HG03066 (cell line): ENCODE measurements around the gene TNFSF13B.
"Not testable (repeated sequence)": the region's sequence is repeated elsewhere in the genome, so short reads cannot be mapped to it uniquely, and the experiment has no call there.

Experiments
- ATAC-seq: cut with Tn5 transposase; IDR thresholded peaks from one replicate; pipeline ENCODE4 v1.9.1; 2021; ENCODE audit warnings: low read depth; ENCODE audit not compliant: unreplicated experiment

The TNFSF13B gene, protein sequence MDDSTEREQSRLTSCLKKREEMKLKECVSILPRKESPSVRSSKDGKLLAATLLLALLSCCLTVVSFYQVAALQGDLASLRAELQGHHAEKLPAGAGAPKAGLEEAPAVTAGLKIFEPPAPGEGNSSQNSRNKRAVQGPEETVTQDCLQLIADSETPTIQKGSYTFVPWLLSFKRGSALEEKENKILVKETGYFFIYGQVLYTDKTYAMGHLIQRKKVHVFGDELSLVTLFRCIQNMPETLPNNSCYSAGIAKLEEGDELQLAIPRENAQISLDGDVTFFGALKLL

DNA sequence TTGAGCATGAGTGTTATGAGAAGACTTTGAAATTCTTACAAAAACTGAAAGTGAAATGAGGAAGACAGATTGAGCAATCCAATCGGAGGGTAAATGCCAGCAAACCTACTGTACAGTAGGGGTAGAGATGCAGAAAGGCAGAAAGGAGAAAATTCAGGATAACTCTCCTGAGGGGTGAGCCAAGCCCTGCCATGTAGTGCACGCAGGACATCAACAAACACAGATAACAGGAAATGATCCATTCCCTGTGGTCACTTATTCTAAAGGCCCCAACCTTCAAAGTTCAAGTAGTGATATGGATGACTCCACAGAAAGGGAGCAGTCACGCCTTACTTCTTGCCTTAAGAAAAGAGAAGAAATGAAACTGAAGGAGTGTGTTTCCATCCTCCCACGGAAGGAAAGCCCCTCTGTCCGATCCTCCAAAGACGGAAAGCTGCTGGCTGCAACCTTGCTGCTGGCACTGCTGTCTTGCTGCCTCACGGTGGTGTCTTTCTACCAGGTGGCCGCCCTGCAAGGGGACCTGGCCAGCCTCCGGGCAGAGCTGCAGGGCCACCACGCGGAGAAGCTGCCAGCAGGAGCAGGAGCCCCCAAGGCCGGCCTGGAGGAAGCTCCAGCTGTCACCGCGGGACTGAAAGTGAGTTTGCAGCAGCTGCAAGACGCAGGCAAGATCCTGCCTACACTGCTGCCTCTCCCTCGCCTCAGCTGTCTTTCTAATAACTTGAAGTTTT, at the start of gene TNFSF13B:
Gene TNFSF13B, plus strand, starts transcription at position 118 of the 728 bp plus-strand sequence. Its CDS starts 178 bp downstream, at position 296.
- peak; percentile 61 for ATAC-seq

DNA sequence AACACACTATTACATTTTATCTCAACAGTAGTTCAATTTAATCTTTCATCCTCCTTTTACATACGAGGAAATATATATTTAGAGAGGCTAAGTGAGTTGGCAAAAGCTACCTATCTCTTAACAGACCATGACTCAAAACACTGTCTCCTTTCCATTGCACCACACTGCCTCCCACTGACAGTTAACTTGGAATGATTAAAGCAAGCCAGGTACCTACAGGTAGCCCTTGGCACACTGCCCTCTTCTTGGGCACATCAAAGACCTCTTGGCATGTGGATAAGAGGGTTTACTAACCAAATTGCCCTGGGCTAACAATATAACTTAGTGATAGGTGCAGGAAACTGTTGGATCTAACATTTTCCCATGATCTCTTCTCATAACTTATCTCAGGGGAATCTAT, 49.5 kb upstream of the TNFSF13B start:
- no peak for ATAC-seq

DNA sequence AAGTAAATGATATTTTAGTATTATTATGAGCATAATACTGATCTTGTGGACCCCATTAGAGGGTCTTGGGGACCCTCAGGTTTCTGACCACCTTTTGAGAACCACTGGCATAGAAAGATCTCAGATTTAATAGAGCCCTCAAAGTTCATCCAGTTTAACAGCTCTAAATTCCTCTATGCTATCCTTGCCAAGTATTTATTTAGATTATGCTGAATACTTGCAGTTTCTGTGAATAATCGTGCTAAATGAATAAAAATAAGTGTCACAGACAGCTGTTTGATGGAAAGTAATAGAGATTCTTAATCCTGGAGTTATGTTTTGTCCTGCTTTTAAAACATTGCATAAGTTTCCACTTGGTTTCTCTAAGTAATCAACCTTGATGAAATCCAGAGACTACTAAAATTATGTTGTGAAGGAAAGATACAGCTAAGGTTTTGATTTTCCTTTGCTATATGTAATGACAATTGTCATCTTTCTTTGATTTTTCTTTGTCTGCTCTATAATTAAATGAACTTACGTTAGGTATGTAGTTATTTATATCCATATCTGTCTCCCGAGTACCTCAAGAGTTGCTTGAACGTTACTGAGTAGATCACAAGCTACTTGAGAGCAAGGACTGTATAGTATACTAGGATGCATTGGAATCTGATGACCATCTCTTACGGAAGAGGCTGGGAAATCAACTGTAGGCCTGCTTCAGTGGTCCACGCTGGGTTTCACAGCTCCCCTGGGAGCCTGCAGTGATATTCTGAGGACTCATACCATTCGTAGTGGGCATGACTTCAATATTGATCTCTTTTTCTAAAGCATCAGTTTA, 45.6 kb upstream of the TNFSF13B start:
- ATAC-seq = no peak

DNA sequence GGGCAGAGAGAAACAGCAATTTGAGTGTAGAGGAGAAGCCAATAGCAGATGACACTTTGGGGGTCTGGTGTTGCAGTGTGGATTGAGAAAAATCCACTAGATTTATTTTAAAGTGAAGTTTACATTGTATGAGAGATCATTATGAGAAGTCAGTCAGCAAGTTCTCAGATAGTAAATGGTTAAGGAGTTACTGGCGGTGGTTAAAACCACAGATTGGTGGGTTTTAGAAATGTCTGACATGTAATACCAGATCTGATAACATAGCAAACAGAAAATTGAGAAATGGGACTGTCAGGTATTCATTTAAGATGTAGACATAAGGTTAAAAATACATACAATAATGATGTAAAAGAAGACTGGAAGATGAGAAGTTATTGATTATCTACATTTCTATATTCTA, 44.1 kb upstream of the TNFSF13B start:
- ATAC-seq = no peak

DNA sequence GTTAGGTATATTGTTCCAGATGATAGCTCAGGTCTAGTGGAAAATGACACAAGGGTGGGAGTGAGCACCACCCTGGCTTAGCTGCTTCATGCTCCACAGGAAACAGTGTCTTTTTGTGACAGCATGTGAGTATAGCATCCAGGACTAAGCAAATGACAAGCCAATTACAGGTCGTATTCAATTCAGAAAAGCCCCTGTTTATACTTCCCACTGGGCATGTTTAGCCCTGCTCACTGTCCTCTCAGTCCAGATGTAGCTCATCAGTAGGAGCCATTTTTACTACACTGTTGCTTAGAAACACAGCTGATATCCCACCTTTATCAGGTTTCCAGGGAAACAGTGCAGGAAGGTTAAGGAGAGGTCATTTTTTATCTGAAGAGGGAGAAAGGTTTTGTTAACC, 43.3 kb upstream of the TNFSF13B start:
- no peak for ATAC-seq

DNA sequence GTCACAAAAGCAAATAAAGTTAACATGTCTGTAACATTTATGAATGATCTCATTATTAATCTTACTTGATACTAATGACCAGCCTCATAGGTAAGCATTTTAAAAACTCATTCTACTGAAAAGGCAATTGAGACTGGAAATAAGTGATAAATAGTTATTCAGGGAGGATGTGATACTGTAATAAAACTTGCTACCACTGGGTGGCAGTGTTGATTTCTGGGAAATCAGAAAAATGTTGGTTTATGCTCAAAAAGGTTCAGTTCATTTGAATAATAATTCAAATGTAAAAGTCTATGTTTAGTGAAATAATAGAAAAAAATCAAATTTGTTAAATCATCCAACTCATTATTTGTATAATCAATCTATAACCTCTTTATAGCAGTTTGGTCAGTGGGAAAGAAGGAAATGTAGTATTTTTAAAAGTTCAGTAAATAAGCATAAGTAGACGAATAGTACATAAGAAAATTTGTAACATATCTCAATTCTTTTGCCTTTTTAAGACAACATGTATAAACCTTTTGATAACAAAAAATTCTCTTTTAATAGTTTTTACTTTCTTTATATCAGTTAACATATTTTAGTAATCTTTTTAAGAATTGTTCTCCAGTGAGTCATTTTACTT, 41.8 kb upstream of the TNFSF13B start:
- ATAC-seq = peak; percentile 52

DNA sequence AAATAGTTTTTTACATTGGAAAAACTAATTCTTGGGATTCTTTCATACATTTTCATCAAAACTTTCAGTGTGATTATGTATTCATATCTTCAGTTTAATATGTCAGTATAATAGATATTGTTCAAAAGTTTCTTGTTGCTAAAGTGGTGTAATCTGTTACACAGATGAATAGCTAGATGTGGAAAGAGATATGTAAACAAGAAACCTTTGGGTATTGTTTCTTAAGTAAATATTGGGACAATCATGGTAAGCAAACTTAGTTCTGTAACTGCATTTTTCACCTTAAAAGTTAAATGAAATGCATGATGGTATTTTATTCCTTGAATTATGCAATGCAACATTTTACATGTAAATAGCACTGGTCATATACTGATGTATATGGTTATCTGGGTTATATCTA, 39.1 kb upstream of the TNFSF13B start:
- no peak for ATAC-seq

DNA sequence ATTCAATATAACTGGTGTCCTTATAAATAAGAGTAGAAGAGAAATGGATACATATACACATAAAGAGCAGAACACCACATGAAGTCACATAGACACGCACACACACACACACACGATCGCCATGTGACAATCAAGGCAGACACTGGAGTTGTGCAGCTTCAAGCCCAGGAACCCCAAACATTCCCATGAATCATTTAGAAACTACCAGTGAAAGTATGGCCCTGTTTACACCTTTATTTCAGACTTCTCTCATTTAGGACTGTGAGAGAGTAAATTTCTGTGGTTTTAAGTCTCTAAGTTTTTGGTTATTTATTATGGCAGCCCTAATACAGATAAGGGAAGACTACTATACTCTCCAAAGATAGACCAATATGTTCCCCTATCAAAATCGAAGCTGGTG, 20.4 kb upstream of the TNFSF13B start:
- ATAC-seq = no peak

DNA sequence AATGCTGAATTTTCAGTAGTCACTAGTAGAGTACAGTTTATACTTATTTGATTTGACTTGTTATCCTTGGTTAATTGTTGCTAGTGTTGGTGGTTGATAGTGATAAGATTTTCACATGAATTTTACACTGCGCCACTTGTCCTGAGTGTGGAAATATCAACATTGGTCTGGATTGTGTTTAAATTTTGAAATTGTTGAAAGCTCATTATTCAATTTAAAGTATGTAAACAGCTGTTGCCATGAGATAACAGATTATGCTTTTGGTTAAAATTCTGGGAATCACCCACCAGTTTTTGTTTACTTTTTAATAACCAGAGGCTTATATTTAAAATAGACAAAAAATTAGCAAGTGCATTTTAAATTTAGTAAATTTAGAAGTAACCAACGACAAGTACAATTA, 12.3 kb upstream of the TNFSF13B start:
- ATAC-seq = no peak

DNA sequence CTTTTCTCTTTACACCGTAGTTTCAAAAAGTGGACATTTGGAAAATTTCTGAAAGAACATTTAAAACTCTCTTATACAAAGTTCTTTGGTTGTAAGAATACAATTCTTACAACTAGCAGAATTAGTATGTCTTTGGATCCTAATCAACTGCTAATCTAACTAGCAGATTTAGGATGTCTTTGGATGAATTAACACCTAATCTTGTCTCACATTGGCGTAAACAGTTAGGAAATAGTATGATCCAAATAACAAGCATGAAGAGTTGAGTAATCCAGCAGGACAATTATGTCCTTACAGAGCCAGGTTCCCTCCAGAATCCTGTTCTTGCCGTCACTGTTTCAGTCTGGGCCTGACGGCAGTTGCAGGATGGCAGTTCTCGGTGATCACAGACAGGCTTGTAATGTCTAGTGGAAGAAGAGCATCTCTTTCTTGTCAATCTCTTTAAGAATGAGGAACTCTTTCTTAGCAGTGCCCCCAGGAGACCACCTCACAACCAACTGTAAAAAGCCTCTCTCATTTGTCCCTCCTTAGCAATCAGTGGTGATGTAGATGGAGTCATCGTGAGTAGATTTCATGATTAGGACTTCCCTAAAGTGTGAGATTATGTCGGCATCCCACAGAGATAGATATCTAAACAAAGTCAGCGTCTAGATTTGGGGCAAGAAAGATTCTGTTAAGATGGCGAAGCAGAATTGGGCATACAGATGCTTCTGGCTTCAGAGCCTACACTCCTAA, 5.7 kb upstream of the TNFSF13B start:
- ATAC-seq = no peak

DNA sequence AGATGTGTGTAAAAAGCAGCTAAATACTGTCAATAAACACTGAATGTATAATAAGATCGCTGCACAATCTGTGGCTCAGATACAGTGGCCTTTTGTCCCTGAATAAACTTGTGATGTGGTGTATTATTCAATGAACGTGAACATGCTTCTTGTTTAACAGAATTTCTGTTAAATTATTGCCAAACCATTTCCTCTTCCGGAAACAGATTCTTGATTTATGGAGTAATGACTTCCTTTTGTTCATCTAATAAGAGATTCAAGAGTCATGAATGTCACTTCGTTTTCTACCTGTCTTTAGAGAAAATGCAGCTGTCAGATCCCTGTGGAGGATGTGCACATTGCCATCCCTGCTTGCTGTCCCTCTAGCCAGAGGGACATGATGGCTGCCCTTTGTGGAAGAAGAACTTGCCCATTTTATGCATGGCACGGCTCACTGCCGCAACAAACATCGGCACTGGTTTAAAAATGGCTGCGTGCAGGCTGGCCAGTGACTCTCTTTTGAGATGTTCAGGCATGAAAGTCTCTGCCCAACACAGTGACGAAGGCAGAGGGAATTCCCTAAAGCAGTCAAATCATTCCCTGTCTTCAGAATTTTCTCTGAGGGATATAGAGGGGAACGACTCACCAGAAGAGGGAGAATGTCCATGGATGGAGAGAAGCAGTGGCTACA, 3.1 kb upstream of the TNFSF13B start:
- no peak for ATAC-seq

DNA sequence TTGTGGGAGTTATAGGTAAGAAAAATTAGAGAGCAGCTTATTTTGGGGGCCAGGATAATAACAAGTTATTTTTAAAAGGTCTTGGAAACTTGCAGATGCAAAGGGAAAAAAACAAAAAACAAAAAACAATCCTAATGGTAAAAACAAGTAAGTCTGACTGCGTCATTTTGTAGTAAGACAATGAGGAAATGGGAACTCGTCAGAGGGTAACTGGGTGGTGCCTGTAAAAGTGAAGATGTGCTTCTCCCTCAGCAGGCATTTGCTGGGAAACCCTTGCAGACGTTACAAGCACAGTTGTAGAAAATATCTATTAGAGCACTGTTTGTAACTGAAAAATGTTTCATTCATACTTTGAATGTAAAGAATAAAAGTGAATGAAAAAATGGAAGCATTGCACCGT, 2.2 kb upstream of the TNFSF13B start:
- no peak for ATAC-seq

DNA sequence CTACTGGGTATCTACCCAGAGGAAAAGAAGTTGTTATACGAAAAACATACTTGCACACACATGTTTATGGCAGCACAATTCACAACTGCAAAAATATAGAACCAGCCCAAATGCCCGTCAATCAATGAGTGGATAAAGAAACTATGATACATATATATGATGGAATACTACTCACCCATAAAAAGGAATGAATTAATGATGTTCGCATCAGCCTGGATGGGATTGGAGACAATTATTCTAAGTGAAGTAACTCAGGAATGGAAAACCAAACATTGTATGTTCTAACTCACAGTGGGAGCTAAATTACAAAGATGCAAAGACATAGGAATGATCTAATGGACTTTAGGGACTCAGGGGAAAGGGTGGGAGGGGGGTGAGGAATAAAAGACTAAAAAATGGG, 1.7 kb upstream of the TNFSF13B start:
- ATAC-seq = not testable (repeated sequence)

DNA sequence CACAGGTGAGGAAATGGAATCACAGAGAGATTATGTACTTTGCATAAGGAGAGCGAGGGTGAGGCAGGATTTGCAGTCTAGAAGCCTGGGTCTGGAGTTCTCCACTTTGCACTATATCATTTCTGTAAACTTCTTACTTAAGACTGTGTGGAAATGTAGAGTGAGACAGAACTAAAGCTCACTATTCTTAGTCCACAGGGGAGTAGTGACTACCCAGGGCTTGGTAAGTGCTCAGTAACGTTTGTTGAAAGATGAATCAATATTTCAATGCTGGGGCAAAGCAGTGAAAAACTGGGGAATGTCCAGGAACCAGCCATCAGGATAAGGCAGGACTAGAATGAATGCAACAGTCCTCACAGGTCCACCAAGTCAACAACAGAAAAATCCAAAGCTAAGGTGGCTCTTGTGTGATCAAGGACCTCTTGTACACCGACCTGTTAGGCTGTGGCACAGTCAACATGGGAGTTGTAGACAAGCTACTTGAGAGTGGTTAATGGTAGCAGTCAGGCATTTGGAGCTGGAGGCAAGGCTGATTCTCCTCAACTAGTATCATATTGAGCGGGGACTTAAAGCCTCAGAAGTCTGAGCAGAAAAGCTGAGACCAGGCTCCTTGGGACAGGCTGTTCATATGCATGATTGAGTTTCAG, 929 bp upstream of the TNFSF13B start:
- ATAC-seq = no peak

DNA sequence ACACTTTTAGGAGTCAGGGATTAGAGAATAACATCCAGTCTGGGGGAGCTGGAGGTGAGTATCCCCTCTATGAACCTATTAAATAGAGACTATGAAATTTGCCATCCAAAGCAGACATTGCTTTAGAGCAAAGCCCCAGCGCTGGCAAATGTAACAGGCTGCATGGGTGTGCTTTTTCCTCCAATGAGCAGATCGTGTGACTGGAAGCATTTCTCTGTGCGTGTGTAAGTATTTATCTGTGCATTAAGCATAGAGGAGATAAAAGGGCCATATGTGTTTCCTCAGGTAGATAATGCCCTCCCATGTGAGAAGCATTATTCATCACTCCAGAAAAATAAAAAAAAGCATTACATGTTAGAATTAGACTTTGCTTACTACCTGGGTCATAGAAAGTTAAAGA, 924 bp downstream of the TNFSF13B start:
- ATAC-seq = peak; percentile 23

DNA sequence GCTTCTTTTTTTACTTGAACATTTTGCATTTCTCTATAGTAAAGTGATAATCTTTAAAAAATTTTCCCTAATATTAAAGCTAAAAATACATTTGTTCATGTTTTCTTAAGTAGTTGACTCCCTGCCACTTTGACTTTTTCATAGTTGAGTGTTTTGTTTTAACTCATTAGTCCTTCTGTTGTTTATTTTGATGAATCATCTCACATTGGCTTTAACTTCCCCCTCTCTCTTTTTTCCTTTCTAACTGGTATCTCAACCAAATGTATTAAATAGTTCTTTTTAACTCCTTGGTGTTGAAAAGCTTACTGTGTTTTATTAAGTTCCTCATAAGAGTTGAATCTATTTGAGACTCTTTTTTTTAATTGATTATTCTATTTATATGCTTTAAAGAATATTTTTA, 2.8 kb downstream of the TNFSF13B start:
- ATAC-seq = no peak

DNA sequence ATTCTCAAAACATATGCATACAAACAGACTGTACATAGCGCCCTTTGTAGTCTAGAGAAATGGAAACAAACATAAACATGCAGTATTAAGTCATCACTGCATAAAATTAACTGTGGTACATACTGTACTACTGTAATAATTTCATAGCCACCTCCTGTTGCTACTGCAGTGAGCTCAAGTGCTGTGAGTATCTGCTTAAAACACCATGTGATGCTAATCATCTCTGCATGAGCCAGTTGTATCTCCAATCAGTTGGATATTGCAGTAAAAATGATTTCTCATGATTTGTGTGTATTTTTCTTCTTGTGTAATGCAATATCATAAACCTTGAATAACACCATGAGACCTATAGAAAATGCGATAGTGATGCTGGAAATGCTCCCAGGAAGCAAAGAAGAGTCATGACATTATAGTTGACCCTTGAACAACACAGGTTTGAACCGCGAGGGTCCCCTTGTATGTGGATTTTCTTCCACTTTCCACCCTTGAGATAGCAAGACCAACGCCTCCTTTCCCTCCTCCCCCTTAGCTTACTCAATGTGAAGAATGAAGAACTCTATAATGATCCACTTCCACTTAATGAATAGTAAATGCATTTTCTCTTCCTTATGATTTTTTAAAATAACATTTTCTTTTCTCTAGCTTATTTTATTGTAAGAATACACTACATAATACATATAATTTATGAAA, 4.1 kb downstream of the TNFSF13B start:
- no peak for ATAC-seq

DNA sequence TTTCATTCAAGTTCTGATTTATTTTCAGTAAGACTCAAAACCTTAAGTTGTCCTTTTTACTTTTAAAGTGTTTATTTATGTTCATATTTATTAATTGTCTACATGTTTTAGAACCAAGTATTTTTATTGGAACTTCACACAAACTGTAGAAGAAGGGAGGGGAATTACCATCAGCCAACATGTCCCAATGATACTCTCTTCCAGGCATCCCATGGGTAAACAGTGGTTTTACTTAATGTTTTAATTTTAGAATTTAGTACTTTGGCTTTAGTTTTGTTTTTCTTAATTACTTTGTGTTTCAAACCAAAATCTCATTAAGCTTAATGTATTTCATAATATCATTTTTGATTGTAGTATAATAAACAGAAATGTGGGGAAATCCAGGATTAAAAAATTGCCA, 5.2 kb downstream of the TNFSF13B start:
- no peak for ATAC-seq

DNA sequence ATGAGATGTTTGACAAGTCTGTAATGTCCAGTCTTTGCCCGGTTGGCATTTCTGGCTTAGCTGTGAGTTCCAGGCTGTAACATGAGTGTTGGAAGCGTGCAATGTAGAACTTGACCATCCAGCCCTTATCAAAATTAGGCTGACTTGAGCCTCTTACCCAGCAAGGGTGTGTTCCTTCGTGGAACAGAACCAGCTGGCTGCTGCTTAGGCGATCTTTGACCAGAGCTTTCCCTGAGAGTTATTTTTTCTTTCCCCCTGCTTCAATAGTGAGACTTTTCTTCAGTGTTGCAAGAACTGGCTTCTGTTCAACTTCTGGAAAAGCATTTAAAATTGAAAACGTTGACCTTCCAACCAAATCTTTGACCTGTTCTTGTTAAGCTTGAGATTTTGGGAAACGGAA, 6.5 kb downstream of the TNFSF13B start:
- ATAC-seq = no peak
